Measurements from ENCODE around the gene SLC29A1. TPM values are rescaled to one million over a fixed set of nuclear protein-coding genes. Genes with fewer than 3 reads are reported as not detected.

SLC29A1 gene
- total and polyA plus RNA-seq, 2 of the 8 experiments (the other 6 are each of a cell fraction or from before 2014, with no cell fraction given), result 187 to 558 TPM

- TF ChIP-seq CTBP2 (IDR thresholded peaks at IDR 0.05; ENCODE audit: borderline replicate concordance, insufficient read depth, insufficient read length, low read length) (peak; percentile 19), RXRA (IDR thresholded peaks at IDR 0.05; ENCODE audit: insufficient read depth, low read depth, low read length) (0 out of 2 replicates have a peak, but pooled peaks have one; percentile 4), KDM4A (IDR thresholded peaks at IDR 0.05; ENCODE audit: low read depth, low read length, severe bottlenecking) (peak; percentile 52), RBBP5 (IDR thresholded peaks at IDR 0.05; ENCODE audit: borderline replicate concordance, low read depth, low read length) (no peak; the same call in 1 of the 2 replicates), POLR2A (IDR thresholded peaks at IDR 0.05; ENCODE audit: control extremely low read depth in 1 of 2, low read depth in 2 of 2, low read length in 2 of 2) (peak in 1 of 2 experiments; percentile 60; a peak in 1 of 3 replicates), NRF1 (IDR thresholded peaks at IDR 0.05; ENCODE audit: low read depth, low read length) (no peak), TEAD4 (IDR thresholded peaks at IDR 0.05; ENCODE audit: low read depth, low read length) (peak; percentile 78), TBP (IDR thresholded peaks at IDR 0.05; ENCODE audit: low read depth, low read length) (peak; percentile 93), KDM1A (IDR thresholded peaks at IDR 0.05; ENCODE audit: borderline replicate concordance, low read length) (no peak), SP1 (IDR thresholded peaks at IDR 0.05; ENCODE audit: low read depth, low read length) (peak; percentile 84), HDAC6 (IDR thresholded peaks at IDR 0.05; ENCODE audit: low read depth, low read length) (no peak), CTCF (IDR thresholded peaks at IDR 0.05; ENCODE audit: control extremely low read depth in 1 of 3, insufficient read depth in 1 of 3, low read depth in 1 of 3, low read length in 3 of 3) (peak; percentile 23 to 40 (median 37); a peak in 3 of 4 replicates), SIN3A (conservative IDR thresholded peaks at IDR 0.05 in 1 of 2, IDR thresholded peaks at IDR 0.05 in 1 of 2; ENCODE audit: low read depth in 1 of 2, low read length in 2 of 2) (peak; percentile 88 to 89; a peak in 3 of 4 replicates), CBX8 (IDR thresholded peaks at IDR 0.05; ENCODE audit: borderline replicate concordance, low read depth, low read length) (no peak), TAF7 (optimal IDR thresholded peaks at IDR 0.05; ENCODE audit: borderline replicate concordance, low read depth, low read length) (peak; percentile 61), BCL11A (IDR thresholded peaks at IDR 0.05; ENCODE audit: low read depth in 2 of 2, low read length in 2 of 2) (no peak), POLR2AphosphoS5 (IDR thresholded peaks at IDR 0.05; ENCODE audit: low read depth, low read length) (peak; percentile 41), BRCA1 (IDR thresholded peaks at IDR 0.05; ENCODE audit: low read depth, low read length) (peak; percentile 75)
- TF ChIP-seq, protein P1, sequence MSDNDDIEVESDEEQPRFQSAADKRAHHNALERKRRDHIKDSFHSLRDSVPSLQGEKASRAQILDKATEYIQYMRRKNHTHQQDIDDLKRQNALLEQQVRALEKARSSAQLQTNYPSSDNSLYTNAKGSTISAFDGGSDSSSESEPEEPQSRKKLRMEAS (IDR thresholded peaks at IDR 0.05), result peak; percentile 81
- TF ChIP-seq, protein P2, sequence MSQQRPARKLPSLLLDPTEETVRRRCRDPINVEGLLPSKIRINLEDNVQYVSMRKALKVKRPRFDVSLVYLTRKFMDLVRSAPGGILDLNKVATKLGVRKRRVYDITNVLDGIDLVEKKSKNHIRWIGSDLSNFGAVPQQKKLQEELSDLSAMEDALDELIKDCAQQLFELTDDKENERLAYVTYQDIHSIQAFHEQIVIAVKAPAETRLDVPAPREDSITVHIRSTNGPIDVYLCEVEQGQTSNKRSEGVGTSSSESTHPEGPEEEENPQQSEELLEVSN (IDR thresholded peaks at IDR 0.05), result peak; percentile 30
Measured at GRCh38 chr6:44245912-44246662, 22.7 kb downstream of the SLC29A1 start (continued).
